SH-SY5Y (cell line): ENCODE data around the gene GPR37L1.

ENCODE experiments used
- GATA2 ChIP-seq: IDR thresholded peaks from 2 replicates; pipeline ENCODE4 v1.6.1; 2011; ENCODE audit warnings: mild to moderate bottlenecking, low read depth, low read length
- GATA3 ChIP-seq: IDR thresholded peaks from 2 replicates; pipeline ENCODE4 v1.6.1; 2011; ENCODE audit warnings: low read depth, mild to moderate bottlenecking, low read length, moderate library complexity

DNA sequence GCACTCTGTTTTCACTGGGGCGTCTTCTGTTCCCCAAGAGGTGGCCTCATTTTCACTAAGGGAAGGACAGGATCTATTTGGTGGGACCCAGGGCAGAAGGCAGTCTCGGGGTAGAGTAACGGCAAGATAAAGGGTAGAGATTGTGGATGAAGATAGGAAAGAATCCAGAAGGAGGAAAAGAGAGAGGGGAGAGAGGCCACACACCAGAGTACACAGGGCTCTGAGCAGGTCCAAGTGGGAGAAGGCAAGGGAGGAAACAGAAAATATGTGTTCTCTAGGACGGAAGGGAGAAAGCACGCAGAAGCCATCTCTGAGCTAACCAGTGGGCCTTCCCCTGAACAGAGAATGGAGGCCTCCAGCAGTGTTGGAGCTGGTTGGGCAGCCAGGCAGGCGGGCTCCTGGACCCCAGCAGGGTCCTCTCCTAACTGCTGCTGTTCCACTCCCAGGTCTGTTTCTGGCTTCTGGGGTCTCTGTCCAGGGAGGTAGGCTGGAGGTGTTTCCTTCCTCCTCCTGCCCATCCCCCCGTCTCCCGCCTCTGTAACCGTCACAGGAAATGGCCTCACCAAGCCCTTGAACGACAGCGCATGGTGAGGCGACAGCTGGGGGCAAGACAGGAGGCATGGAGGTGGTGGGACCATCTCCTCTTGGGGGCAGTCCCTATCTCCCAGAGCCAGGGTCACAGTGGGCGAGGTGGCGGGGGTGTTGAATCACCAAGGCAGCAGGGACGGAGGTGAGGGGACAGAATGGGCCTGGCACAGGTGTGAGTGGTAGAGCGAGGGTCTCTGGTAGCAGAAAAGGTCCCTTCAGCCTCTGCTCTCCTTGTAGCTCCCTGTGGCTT lies 37.0 kb downstream of the GPR37L1 start:
- no peak for TF ChIP-seq GATA3
- TF ChIP-seq GATA2 = peak; percentile 36; the same call in 1 of the 2 replicates
